NCI-H82 (cell line): Measurements from ENCODE around the gene CACNB4.
"Not testable (repeated sequence)": the region's sequence is repeated elsewhere in the genome, so short reads cannot be mapped to it uniquely, and the experiment has no call there.

ENCODE experiments used
- DNase-seq: peaks from one replicate; lab custom pipeline; 2025; lab: John Stamatoyannopoulos, UW

The CACNB4 gene

DNA sequence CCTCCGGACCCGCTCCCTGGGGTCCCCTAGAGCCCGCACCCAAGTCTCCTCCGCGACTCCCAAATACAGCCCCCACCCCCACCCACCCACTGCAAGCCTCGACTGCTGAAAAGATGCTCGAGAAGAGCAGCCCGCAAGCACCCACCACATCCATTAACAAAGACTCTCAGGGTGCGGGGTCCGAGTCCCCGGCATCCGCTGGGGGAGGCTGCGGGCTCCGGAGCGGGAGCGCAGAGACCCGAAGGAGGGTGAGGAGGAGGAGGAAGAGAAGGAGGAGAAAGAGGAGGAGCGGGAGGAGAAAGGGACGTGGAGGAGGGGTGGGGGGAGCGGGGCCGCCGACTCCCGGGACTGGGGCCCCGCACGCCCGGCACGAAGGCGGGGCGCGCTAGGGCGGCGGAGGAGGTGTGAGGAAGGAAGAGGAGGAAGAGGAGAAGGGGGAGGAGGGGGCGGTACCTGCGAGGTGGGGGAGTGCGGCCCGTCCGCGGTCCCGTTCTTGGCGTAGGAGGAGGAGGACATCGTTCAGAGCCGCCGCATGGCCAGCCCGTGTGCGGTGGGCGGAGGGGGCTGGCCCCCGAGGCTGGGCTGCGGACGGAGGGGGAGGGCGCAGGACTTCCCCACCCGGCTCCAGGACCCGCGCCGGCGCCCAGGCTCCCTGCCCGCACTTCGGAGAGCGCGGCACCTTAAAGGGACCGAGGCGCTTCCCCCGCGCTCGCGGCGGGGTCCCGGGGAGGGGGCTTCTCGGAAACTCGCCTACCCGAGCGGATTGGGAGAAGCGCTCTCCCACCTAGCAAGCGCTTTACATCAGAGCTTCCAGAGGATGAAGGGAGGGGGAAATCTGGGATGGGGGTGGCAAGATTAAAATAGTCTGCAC lies at the start of gene CACNB4:
TSS of gene CACNB4 (minus strand) at position 549 of the 871 bp plus-strand sequence.
- peak; percentile 52 for DNase-seq

DNA sequence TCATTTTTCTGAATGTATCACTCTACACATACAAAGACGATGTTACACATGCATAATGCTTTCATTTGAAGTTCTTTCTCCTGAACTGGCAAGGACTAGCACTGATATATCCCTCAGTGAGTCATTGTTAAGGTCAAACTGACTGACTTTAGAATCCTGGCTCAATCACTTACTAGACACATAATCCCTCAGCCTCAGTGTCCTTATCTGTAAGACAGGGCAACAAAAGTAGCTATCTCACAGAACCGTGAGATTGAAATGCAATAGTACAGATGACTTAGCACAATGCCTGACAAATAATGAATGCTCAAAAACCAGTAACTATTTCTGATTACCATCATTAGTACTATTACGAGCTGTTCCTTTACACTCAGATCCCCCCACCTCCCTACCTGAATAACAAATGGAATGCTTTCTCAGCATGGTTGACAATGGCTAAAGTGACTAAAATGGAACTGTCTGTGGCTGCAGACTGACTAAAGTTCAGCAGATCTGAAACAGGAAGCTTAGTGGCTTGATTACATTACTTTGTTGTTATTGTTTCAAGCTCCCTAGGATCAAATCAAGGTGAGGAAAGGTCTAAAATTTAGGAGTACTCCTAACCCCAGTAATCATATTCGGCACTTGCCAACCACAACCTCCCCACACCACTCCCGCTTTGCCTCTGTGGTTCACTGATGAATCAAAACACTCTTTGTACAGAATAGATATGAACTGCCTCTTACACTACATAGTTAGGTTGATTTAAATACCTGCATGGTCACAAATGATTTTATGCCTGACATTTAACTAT lies 35.8 kb upstream of the CACNB4 start:
- DNase-seq: no peak

DNA sequence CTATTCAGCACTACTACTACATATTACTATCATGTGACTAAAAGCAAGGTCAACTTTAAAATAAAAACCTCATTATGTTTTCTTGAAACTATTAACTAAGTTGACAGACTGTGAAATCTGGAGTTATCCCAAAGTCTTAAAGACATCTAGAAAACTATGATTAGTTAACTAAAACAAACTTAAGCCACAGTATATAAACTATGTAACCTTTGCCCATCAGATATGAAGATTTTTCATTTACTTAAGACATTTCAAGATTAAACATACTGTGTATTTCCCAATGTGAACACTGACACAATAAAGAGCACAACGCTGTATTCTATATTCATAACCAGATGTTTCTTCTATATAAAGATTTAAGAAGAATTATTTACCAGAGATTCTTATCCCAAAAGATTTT lies 33.5 kb upstream of the CACNB4 start:
- no peak for DNase-seq

DNA sequence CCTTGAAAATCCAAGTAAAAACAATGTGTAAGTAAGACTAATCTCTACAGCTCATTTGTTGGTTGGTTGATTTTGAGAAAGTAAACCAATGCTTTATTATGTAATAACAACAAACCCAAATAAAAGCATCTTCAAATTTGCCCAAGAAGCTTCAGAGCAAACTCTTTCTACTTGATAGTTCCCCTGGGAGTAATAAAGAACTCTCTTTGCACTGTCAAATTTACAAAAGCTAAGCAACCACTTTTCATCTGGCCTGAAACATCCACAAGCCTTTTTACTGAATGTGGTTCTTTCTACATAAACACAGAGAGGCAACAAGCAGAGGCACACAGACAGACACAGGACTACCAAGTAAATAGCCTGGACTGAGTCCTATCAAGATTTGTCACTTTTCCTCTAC lies 28.8 kb upstream of the CACNB4 start:
- DNase-seq: no peak

DNA sequence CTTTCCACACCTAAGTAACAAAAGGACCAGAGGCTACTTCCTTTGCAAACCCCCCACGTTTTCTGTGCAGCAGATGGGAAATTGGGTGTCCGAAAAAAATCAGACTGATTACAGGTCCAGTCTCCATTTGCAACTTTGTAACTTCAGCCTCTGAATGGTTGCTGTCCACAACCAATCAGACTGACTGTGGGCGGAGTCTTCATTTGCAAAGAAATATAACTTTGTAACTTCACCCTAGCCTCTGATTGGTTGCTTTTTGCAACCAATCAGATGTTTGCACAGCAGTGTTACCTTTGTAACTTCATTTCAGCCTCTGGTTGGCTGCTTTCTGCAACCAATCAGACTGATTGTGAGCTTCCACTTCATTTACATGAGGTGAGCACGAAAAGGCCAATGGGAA lies 27.8 kb upstream of the CACNB4 start:
- DNase-seq: no peak

DNA sequence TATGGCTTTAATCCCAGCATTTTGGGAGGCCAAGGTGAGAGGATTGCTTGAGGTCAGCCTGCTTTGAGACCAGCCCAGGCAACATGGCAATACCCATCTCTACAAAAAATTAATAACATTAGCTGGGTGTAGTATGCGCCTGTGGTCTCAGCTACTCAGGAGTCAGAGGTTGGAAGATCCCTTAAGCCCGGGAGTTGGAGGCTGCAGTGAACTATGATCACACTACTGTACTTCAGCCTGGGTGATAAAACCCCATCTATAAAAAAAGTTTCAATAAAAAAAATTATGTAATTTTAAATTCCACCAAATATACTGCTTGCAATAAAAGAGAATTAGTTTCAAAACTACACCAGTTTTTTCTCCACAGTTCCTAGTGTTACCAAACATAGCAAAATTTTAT lies 23.3 kb upstream of the CACNB4 start:
- peak; percentile 18 for DNase-seq

DNA sequence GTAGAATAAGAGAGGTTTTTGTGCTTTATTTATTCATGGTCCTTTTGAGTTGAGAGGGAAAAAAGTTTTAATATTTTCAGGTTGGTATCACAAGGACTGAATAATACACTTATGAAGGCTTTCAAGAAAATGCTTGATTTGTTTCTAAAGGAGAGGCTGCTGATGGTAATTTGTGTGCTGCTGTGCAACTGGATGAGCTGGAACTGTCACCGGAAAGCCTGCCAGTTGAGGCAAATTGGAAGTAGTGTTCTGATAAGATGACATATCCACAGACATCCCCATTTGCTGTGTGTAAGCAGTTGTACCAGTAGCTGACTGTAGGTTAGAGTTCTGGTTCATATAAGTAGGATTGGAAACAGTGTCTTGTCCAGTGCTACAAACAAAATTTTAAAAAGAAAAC lies 21.6 kb upstream of the CACNB4 start:
- DNase-seq: no peak

DNA sequence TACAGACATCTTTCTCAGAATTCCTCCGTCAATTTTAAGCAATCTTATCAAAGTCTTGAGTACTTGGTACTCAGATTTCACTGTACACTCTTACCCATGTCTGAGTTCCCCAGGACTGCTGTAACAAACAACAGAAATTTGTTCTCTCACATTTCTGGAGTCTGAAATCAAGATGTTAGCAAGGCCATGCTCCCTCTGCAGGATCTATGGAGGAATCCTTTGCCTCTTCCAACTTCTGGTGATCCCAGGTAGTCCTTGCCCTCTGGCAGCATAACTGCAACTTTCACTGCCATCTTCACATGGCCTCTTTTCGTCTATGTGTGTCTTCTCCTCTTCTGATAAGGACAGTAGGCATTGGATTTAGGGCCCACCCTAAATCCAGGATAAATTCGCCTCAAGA lies 17.1 kb upstream of the CACNB4 start:
- DNase-seq: peak; percentile 39

DNA sequence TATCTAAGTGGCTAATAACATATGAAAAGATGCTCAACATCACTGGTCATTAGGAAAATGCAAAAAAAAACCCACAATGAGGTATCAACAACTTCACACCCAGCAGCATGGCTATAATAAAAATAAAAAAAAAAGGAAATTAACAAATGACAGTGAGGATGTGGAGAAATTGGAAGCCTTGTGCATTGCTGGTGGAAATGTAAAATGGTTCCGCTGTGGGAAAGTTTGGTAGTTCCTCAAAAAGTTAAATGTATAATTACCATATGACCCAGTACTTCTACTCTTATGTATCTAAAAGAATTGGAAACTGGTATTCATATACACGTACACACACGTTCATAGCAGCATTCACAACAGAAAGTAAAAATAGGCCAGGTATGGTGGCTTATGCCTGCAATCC lies 15.5 kb upstream of the CACNB4 start:
- no peak for DNase-seq

DNA sequence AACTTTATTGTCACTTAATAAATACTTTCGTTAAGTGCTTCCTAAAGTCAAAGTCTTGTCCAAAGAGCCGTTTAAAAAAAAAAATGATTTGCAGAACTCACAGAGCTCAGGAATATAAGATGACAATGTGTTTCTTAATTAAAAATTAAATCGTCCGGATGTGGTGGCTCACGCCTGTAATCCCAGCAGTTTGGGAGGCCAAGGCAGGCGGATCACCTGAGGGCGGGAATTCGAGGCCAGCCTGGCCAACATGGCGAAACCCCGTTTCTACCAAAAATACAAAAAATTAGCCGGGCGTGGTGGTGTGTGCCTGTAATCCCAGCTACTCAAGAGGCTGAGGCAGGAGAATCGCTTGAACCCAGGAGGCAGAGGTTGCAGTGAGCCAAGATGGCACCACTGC lies 8.3 kb upstream of the CACNB4 start:
- DNase-seq: not testable (repeated sequence)

DNA sequence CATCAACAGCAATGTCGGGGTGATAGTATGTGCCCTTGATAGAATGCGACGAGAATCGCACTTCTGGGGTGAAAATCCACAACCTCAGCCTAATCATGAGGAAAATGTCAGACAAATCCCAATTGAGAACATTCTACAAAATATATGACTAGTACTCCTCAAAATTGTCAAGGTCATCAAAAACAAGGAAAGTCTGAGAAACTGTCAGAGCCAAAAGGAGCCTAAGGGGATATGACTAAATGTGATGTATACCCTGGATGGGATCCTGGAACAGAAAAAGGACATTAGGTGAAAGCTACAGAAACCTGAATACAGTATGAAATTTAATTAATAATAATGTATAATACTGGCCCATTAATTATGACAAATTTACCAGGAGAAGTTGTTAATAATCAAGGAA lies 7.6 kb upstream of the CACNB4 start:
- DNase-seq: no peak

DNA sequence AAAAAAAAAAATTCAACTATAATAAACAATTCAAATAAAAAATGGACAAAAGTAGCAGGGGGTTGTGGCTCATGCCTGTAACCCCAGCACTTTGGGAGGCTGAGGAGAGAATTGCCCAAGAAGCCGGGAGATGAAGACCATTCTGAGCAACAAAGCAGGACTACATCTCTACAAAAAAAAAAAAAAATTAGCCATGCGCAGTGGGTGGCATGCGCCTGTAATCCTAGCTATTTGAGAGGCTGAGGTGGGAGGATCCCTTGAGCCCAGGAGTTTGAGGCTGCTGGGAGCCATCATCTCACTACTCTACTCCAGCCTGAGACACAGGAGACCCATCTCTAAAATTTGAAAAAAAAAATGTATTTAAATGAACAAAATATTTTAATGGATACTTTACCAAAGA lies 4.4 kb upstream of the CACNB4 start:
- no peak for DNase-seq

DNA sequence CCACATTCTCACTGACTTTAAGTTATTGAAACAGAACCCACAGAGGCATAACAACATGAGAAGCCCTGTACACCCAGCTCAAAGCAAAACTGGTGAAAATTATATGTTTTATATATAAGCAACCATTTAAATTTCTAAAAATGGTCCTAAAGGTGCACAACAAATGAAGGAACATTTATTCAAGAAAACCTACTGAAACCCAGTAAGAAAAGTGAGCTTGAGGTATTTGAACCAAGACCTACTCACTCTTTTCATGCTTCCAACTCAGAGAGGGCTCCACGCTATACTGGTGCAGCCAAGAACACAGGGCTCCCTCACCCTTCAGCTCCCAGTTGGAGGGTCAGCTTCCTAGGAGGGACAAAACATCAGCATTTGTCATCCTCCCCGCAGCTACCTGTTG lies 2.1 kb upstream of the CACNB4 start:
- no peak for DNase-seq

DNA sequence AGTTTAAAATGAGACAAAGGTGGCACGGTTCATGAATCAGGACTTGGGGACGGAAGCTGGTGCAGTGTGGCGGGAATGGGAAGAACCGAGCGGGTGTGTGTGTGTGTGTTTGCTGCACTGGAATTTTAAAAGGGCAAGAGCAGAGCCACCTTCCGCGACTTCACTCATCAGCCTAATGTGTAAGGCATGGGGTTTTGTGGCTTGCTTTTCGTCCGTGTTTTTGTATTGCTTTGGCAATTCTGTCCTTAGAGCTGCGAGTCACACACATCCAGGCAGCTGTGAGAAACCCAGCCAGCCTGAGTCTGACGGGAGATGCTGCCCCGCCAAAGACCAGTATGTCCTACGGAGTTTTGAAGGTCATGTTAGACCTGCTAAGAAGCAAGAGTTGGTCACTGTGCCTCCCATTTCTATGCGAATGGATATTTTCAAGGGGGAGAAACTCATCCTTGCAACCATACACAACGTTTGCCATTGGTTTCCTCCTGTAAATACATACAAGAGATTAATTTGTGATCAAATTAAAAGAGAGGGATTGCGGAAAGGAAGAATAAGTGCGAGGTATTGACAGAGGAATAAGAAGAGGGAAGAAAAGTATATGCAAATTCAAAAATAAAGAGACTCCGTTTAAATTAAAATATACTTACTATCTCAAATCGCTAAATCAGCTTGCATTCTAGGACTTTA lies 665 bp upstream of the CACNB4 start:
- DNase-seq: peak; percentile 42

DNA sequence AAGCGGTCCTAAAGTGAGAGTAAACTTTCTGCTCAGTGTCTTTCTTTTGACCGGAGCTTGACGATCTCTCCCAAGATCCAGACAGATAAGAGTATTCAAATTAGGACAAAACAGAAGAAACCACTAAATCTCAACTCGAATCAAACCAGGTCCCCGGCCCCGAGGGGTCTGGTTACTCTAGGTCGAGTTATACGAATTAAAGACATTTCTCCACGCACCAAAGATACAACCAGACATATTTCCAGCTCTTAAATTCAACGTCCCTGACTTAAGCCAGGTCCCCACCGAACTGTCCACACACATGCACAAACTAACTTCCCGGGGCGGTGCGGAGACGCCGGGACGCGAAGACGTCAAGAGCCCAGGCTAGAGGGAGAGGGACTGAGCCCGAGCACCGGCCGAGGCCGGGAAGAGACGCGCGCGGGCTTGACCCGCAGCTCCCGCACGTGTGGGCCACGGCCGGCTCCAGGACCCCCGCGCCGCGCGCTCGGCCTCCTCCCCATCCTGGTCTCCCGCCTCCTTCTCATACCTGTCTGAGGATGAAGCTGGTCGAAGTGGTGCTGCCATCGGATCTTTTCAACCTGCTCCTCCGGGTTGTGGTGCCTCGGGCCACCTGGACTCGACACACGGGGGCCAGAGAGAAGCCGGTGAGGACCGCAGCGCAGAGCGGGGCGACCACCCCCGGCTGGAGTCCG lies 896 bp downstream of the CACNB4 start:
- DNase-seq: peak; percentile 34

DNA sequence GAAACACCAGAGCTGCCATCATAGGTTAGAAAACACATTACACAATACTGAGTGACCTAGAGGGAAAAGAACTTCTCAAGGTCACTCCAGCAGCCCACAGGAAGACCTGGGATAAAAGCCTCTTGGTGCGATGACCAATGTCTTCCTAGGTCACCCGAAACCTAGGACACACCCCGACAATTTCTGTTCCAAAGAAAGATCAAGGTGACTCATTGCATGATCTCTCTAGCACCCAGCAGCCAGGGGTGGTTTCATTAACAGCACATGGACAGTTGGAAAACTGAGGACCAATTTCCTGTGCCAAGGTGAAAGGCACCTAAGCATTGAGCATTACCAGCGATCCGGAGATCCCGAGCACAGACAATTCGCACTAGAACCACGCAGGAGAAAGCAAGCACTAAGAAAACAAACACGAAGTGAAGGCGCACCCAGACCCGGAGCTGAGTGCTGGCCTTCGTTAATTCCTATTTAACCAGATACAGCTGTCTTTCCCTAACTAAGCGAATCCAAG lies 1.5 kb downstream of the CACNB4 start:
- peak; percentile 34 for DNase-seq

DNA sequence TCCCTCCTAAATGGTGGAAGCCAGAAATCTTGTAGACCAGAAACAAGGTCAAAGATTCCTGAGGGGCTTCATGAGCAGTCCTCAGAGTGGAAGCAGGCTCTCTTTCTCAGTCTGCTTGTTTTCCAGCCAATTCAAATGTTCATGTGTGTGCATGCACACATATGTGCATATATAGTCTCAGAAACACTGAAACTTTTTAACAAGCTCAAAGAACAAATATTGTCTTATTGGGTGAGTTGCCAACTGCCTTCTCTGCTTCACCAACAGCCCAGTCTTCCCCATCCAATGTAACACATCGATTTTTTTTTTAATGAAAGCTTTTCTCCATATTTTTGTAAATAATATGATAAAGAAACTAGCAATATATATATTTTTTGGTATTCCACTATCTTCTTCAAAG lies 3.7 kb downstream of the CACNB4 start:
- no peak for DNase-seq

DNA sequence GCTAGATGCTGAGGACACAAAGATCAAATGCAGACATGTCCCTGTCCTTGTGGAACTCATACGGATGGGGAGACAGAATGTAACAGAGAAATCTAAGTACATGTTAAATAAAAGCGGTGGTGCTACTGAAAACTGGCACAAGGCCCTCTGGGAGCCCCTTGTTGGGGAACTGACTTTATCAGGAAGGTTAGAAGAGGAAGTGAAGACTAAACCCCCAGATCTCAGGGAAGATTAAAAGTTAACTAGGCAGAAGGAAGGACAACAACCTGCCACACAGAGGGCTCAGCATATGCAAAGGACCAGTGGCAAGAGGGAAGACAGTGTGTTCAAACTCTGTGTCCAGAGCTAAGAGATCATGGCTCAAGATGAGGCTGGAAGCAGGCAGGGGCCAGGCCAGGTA lies 4.8 kb downstream of the CACNB4 start:
- DNase-seq: no peak

DNA sequence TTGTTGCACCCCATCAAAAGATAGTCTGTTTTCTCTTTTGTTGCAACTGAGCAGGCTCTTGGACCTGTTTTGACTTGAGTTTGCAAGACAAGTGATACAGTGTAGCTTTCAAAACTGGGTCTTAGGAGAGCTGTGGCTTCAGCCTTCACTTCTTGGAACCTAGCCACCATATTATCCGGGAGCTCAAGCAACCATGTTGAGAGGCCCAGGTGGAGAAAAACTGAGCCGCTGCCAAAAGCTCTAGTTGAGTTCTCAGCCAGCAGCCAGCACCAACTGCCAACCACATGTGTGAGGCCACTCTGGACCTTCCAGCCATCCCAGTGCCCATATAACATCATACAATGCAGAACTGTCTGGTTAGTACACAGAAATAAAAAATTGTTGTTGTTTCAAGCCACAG lies 5.4 kb downstream of the CACNB4 start:
- no peak for DNase-seq

DNA sequence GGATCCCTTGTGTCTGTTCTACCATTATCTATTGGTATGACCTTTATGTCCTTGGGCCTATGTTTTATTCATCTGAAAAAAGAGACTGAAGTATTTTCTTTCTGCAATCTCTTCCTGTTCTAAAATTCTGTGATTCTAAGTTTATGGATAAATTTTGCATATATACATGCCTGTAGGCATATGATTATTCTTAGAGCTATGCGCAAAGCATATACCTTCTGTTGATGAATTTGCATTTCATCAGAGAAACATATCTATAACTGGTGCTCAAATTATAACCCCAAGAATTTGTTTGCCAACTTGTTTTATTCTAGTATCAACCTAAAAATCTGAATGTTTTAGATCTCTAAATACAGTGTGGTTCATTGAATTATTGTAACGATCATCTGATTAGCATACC lies 6.7 kb downstream of the CACNB4 start:
- DNase-seq: no peak

DNA sequence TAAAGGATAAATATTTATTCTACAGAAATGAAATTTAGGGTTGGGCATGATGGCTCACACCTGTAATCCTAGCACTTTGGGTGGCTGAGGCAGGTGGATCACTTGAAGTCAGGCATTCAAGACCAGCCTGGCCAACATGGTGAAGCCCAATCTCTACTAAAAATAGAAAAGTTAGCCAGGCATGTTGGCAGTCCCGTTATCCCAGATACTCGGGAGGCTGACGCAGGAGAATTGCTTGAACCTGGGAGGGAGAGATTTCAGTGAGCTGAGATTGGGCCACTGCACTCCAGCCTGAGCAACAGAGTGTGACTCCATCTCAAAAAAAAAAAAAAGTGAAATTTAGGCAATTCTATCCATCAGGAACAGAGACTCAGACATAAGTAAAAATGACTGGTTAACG lies 8.1 kb downstream of the CACNB4 start:
- DNase-seq: not testable (repeated sequence)

DNA sequence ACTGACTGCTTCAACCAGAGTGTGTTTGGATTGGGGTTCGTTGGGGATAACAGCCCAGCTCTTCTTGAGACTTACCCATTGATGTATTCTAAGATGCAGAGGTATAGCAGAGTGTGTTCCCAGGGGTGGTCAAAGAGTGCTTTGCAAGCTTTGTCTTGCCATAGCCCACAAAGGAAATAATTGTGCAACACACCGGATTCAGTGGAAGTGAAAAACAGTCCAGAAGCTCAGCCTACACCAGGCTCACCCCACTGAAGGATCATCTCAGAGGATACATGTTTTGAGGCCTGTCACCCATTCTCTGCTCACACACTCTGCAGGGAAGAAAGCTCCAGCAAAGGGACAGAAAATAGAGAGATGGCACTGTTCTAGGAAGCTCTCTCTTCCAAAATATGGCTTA lies 9.6 kb downstream of the CACNB4 start:
- DNase-seq: no peak
